GM18511 (cell line): ENCODE measurements around the gene DNAJC15.
"Not testable (repeated sequence)": the region's sequence is repeated elsewhere in the genome, so short reads cannot be mapped to it uniquely, and the experiment has no call there.

ENCODE experiments used
- ATAC-seq: cut with Tn5 transposase; IDR thresholded peaks from one replicate; pipeline ENCODE4 v1.9.1; 2021; ENCODE audit warnings: mild to moderate bottlenecking, moderate library complexity; ENCODE audit not compliant: unreplicated experiment

The DNAJC15 gene

GRCh38 chr13:43023289-43023963, at the start of gene DNAJC15:
DNAJC15 (plus strand) TSS chr13:43023586; CDS start chr13:43023627, 41 bp downstream.
- ATAC-seq = peak; percentile 90

- no peak for ATAC-seq
Observed at GRCh38 chr13:42976066-42976465, 47.3 kb upstream of the DNAJC15 start.

- ATAC-seq = peak; percentile 69
Observed at GRCh38 chr13:42977219-42977659, 46.1 kb upstream of the DNAJC15 start.

GRCh38 chr13:42981317-42981716, 42.1 kb upstream of the DNAJC15 start:
- ATAC-seq = no peak

- ATAC-seq = no peak
Observed at GRCh38 chr13:42981853-42982252, 41.5 kb upstream of the DNAJC15 start.

GRCh38 chr13:42984026-42984425, 39.4 kb upstream of the DNAJC15 start:
- ATAC-seq = no peak

- ATAC-seq = no peak
Observed at GRCh38 chr13:42984691-42985090, 38.7 kb upstream of the DNAJC15 start.

- ATAC-seq = no peak
Observed at GRCh38 chr13:42985312-42986175, 37.8 kb upstream of the DNAJC15 start.

GRCh38 chr13:42986176-42986574, 37.2 kb upstream of the DNAJC15 start:
- ATAC-seq = no peak

GRCh38 chr13:42990291-42991232, 32.8 kb upstream of the DNAJC15 start:
- no peak for ATAC-seq

GRCh38 chr13:42991233-42991897, 32.0 kb upstream of the DNAJC15 start:
- not testable (repeated sequence) for ATAC-seq

- peak; percentile 82 for ATAC-seq
Observed at GRCh38 chr13:42991898-42992763, 31.3 kb upstream of the DNAJC15 start, which contains the start of gene EPSTI1. EPSTI1 (minus strand) TSS chr13:42992241; CDS start chr13:42992165, 76 bp downstream.

GRCh38 chr13:42992764-42993122, 30.6 kb upstream of the DNAJC15 start:
- ATAC-seq = peak; percentile 4

GRCh38 chr13:42994878-42995277, 28.5 kb upstream of the DNAJC15 start:
- no peak for ATAC-seq

- ATAC-seq = no peak
Observed at GRCh38 chr13:42996584-42996983, 26.8 kb upstream of the DNAJC15 start.

- peak; percentile 44 for ATAC-seq
Observed at GRCh38 chr13:42997381-42997780, 26.0 kb upstream of the DNAJC15 start.

GRCh38 chr13:42999491-42999890, 23.9 kb upstream of the DNAJC15 start:
- ATAC-seq = no peak

GRCh38 chr13:43000676-43001075, 22.7 kb upstream of the DNAJC15 start:
- ATAC-seq = no peak

GRCh38 chr13:43002021-43002420, 21.4 kb upstream of the DNAJC15 start:
- ATAC-seq = no peak
